Chondrocyte (in vitro differentiated cells): Measurements from ENCODE around the gene TTLL5. TPM values are rescaled to one million over a fixed set of nuclear protein-coding genes. Genes with fewer than 3 reads are reported as not detected.

ENCODE experiments used
- DNase-seq: peaks from one replicate; pipeline ENCODE4 v3.0.0; 2021; ENCODE audit warnings: mixed read lengths, low spot score
- H3K27ac Mint-ChIP-seq: one replicate; pipeline ENCODE4 v1.8.0; 2021; ENCODE audit warnings: mild to moderate bottlenecking, moderate library complexity, mixed read lengths; ENCODE audit not compliant: unreplicated experiment
- H3K27me3 Mint-ChIP-seq: 2 replicates; pipeline ENCODE4 v1.8.0; 2021; ENCODE audit warnings: low read depth, mixed read lengths
- H3K36me3 Mint-ChIP-seq: 2 replicates; pipeline ENCODE4 v1.8.0; 2021; ENCODE audit warnings: low read depth, mixed read lengths
- H3K4me1 Mint-ChIP-seq: 2 replicates; pipeline ENCODE4 v1.8.0; 2021; ENCODE audit warnings: low read depth, mild to moderate bottlenecking, mixed read lengths
- H3K4me3 Mint-ChIP-seq: one replicate; pipeline ENCODE4 v1.8.0; 2021; ENCODE audit warnings: mild to moderate bottlenecking, moderate library complexity, mixed read lengths; ENCODE audit not compliant: unreplicated experiment
- H3K9me3 Mint-ChIP-seq: 2 replicates; pipeline ENCODE4 v1.8.0; 2021; ENCODE audit warnings: low read depth, mixed read lengths
- total RNA-seq: library from RNA; stranded (reverse); gene quantifications from 3 replicates; pipeline ENCODE4 v1.2.1, GENCODE V29; 2021
- TF ChIP-seq, protein P1 (sequence below): fragments of 200-600 bp; sonication (generic); IDR thresholded peaks from 2 replicates; pipeline ENCODE4 v1.5.0; 2021; ENCODE audit warnings: antibody characterized with exemption, mild to moderate bottlenecking, moderate library complexity

The TTLL5 gene
- total RNA-seq, 1 donor from 2014 or later, result 22.1 TPM

DNA sequence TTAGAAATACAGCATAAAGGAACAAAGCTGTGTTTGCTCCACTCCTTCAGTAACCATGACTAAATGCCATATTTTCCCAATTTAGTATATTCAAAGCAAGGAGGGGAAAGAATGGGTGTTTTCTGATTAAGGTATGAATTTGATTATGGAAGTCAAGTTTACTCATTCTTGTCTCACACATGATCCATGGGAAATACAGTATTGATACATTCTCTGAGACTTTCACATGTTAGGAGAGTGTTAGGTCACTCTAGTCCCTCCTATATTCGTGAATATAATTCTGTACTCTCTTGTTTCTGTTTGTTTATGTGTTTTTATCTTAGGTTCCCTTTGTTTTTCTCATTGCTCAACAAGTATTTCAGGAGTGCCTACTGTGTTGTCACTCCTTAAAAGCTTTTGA is 42.4 kb downstream of the TTLL5 start:
- H3K36me3 Mint-ChIP-seq, result peaks cover 21% of the 10 kb centered on the region

DNA sequence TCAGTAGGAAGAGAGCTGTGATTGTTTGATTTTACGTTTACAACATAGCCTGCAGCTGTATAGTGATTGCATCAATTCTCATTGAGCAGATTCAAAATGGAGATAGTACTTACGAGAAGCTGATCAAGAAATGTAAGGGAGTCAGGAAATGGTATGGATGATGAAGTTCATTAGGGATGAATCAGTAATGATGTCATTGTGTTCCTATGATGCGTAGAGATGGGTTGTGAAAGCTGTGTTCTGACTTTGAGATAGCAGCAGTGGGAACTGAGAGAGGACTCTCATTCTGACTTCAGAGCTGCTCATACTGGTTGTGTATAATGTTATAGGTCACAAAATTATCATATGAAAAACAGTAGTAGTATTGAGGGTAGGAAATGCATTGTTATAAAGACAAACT is 44.0 kb downstream of the TTLL5 start:
- Mint-ChIP-seq H3K27me3 (no peaks in the 10 kb centered on the region), H3K9me3 (no peaks in the 10 kb centered on the region), H3K4me1 (peaks cover 18% of the 10 kb centered on the region), H3K36me3 (peaks cover 13% of the 10 kb centered on the region), H3K4me3 (no peak overlapping the region), H3K27ac (no peak overlapping the region)
- no peak for DNase-seq
- TF ChIP-seq, protein P1, sequence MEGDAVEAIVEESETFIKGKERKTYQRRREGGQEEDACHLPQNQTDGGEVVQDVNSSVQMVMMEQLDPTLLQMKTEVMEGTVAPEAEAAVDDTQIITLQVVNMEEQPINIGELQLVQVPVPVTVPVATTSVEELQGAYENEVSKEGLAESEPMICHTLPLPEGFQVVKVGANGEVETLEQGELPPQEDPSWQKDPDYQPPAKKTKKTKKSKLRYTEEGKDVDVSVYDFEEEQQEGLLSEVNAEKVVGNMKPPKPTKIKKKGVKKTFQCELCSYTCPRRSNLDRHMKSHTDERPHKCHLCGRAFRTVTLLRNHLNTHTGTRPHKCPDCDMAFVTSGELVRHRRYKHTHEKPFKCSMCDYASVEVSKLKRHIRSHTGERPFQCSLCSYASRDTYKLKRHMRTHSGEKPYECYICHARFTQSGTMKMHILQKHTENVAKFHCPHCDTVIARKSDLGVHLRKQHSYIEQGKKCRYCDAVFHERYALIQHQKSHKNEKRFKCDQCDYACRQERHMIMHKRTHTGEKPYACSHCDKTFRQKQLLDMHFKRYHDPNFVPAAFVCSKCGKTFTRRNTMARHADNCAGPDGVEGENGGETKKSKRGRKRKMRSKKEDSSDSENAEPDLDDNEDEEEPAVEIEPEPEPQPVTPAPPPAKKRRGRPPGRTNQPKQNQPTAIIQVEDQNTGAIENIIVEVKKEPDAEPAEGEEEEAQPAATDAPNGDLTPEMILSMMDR, result no peak

More for the DNA sequence above, 42.4 kb downstream of the TTLL5 start:
- Mint-ChIP-seq H3K9me3 (no peaks in the 10 kb centered on the region), H3K27me3 (no peaks in the 10 kb centered on the region), H3K4me3 (no peak overlapping the region), H3K4me1 (peaks cover 16% of the 10 kb centered on the region), H3K27ac (no peak overlapping the region)
- TF ChIP-seq, protein P1, result no peak
- no peak for DNase-seq

DNA sequence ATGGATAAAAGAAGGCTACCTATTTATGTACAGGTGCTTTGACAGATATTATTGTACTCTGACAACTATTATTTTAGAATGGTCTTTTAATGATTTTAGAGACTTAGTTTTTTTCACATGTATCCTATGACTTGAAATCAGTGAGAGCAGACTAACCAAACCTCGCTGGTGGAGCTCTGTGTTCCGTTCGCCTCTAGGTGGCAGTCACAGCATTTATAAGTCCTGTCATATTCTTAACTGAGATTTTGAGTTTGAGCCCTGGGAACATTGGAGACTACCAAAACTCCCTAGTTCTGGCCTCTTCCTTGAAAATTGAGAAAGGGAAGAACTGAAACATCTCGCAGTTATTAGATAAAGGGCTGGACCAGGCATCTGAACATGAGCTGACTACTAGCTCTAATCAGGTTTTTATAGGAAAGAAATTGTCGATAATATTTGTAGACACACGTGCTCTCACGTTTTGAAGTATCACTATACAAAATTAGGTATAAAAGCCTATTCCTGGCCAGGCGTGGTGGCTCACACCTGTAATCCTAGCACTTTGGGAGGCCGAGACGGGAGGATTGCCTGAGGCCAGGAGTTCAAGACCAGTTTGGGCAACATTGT is 48.3 kb downstream of the TTLL5 start:
- no peak overlapping the region for H3K4me3 Mint-ChIP-seq
- H3K4me1 Mint-ChIP-seq, result peaks cover 26% of the 10 kb centered on the region
- DNase-seq, result no peak
- H3K36me3 Mint-ChIP-seq, result peaks cover 5% of the 10 kb centered on the region
- no peaks in the 10 kb centered on the region for H3K27me3 Mint-ChIP-seq
- H3K9me3 Mint-ChIP-seq, result no peaks in the 10 kb centered on the region
- peak overlapping the region; percentile 58 for H3K27ac Mint-ChIP-seq
- TF ChIP-seq, protein P1, result peak; percentile 92

DNA sequence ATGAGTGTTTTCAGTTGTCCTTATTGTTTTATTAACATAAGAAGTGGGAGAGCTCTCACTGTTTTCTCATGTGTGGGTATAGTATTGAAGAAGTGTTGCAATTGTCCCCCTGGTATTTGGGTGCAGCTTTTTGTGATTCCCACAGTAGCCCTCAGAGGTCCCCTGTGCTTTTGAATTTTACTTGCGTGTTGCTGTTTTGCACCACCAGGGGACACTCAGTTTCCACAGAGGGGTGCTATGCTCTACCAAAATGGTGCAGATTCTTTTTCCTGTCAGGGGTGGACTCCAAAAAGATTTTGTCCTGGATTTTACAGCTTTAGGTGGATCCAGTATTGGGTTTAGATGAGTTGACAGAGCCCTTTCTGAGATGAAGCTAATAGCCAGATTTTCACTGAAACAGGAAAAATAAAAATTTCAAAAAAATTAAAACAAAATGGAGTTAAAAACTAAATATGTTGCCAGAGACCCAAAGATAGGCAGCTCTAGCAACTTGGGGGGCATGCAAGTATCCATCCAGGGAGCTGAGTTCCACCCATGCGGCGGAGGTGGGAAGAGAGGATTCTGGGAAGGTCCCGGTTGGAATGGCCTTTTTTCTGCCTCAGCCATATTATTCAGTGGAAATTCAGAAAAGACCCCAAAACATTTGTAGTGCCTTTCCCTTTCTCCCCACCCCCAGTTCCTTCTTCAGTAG is 50.2 kb downstream of the TTLL5 start:
- no peak for DNase-seq
- Mint-ChIP-seq H3K27ac (peak overlapping the region; percentile 97), H3K27me3 (no peaks in the 10 kb centered on the region)

DNA sequence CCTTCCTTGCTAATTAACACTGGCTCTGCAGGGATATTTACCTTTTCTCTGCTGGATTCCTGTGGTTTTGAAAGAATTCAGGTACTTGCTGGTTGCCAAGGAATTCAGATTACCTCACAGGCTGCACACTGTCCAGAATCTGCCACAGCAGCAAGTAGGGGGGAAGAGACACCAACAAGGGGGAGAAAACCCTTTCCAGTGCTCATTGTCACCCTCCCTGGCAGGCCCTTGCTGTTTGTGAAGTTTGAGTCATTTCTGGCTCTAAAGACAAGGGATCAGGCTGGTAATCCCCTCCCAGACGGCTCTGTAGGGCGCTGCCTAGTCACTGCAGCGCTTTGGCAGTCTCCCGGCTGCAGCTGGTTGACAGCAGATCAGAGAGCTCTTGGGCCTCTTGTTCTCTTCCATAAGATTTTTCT is 50.8 kb downstream of the TTLL5 start:
- TF ChIP-seq, protein P1, result no peak
- Mint-ChIP-seq H3K36me3 (no peaks in the 10 kb centered on the region), H3K9me3 (no peaks in the 10 kb centered on the region), H3K27me3 (no peaks in the 10 kb centered on the region), H3K4me3 (no peak overlapping the region), H3K4me1 (peaks cover 45% of the 10 kb centered on the region), H3K27ac (peak overlapping the region; percentile 97)
- peak; percentile 92 for DNase-seq

More for the DNA sequence above, 50.2 kb downstream of the TTLL5 start:
- no peak overlapping the region for H3K4me3 Mint-ChIP-seq
- no peaks in the 10 kb centered on the region for H3K36me3 Mint-ChIP-seq
- H3K4me1 Mint-ChIP-seq, result peaks cover 40% of the 10 kb centered on the region
- TF ChIP-seq, protein P1, result peak; percentile 96
- no peaks in the 10 kb centered on the region for H3K9me3 Mint-ChIP-seq
